ENCODE data around the gene SPEN.

DNA sequence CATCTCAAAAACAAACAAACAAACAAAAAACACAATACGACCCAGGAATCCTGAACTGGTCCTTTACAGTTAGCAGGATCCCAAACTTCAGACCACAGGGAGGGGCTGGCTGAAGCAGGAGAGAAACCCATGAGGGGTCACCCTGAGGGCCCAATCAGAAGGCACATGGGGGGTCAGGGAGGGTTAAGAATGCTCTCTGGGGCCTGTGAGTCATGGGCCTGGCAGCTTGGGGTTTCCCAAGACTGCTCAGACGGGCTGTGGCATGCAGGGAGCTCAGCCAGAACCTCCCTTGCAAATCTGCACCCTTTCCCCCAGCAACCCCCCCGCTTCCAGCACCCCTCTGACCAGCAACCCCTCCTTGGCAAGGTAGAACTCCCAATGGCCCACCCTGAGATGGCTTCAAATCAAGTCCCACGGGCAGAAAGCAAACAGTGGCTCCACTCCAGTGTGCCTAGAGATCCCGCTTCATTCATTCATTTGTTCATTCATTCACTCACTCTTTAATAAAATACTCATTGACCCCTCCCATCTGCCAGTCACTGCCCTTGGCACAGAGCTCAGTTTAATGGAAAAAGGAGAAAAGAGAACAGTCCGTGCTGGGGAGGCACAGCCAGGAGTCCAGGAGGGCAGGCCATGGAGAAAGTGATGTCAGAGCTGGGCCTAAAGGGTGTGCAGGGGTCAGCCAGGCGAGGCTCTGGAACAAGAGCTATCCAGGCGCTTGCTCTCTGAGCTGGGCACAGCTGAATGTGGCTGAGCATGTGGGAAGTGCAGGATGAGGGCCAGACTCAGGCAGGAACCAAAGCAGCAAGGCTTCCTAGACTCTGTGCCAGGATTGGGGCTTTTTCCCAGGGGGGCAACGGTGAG is 48.3 kb upstream of the SPEN start:
- TF ChIP-seq, protein P1, sequence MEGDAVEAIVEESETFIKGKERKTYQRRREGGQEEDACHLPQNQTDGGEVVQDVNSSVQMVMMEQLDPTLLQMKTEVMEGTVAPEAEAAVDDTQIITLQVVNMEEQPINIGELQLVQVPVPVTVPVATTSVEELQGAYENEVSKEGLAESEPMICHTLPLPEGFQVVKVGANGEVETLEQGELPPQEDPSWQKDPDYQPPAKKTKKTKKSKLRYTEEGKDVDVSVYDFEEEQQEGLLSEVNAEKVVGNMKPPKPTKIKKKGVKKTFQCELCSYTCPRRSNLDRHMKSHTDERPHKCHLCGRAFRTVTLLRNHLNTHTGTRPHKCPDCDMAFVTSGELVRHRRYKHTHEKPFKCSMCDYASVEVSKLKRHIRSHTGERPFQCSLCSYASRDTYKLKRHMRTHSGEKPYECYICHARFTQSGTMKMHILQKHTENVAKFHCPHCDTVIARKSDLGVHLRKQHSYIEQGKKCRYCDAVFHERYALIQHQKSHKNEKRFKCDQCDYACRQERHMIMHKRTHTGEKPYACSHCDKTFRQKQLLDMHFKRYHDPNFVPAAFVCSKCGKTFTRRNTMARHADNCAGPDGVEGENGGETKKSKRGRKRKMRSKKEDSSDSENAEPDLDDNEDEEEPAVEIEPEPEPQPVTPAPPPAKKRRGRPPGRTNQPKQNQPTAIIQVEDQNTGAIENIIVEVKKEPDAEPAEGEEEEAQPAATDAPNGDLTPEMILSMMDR (IDR thresholded peaks at IDR 0.05), result no peak
- TF ChIP-seq EZH2phosphoT487 (IDR thresholded peaks at IDR 0.05; ENCODE audit: borderline replicate concordance, low read depth) (no peak), EP300 (IDR thresholded peaks at IDR 0.05; ENCODE audit: borderline replicate concordance in 1 of 2, low read depth in 1 of 2, low read length in 1 of 2) (peak in 1 of 2 experiments; percentile 93; a peak in 2 of 4 replicates), RCOR1 (IDR thresholded peaks at IDR 0.05; ENCODE audit: low read length) (no peak), FOXM1 (IDR thresholded peaks at IDR 0.05; ENCODE audit: low read depth) (no peak), POLR2AphosphoS5 (IDR thresholded peaks at IDR 0.05; ENCODE audit: low read depth, low read length) (peak; percentile 59; the same call in 1 of the 2 replicates), TAF1 (IDR thresholded peaks at IDR 0.05; ENCODE audit: borderline replicate concordance, low read depth, low read length) (peak; percentile 40; the same call in 1 of the 2 replicates), SIN3A (IDR thresholded peaks at IDR 0.05; ENCODE audit: borderline replicate concordance, low read depth, low read length) (peak; percentile 64; the same call in 1 of the 2 replicates), YY1 (IDR thresholded peaks at IDR 0.05; ENCODE audit: low read depth) (no peak)
- TF ChIP-seq, protein P2, sequence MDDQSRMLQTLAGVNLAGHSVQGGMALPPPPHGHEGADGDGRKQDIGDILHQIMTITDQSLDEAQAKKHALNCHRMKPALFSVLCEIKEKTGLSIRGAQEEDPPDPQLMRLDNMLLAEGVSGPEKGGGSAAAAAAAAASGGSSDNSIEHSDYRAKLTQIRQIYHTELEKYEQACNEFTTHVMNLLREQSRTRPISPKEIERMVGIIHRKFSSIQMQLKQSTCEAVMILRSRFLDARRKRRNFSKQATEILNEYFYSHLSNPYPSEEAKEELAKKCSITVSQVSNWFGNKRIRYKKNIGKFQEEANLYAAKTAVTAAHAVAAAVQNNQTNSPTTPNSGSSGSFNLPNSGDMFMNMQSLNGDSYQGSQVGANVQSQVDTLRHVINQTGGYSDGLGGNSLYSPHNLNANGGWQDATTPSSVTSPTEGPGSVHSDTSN (IDR thresholded peaks at IDR 0.05), result peak; percentile 68
- TF ChIP-seq, protein P3, sequence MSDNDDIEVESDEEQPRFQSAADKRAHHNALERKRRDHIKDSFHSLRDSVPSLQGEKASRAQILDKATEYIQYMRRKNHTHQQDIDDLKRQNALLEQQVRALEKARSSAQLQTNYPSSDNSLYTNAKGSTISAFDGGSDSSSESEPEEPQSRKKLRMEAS (IDR thresholded peaks at IDR 0.05; ENCODE audit: low read depth), result peak; percentile 73
